Mesenchymal stem cell (in vitro differentiated cells and primary cell): ENCODE data around the gene HNF4A.

ENCODE experiments used
- DNase-seq: peaks from one replicate; pipeline ENCODE4 v3.0.0-alpha.2; 2013
- H2AFZ ChIP-seq: one replicate; pipeline ENCODE4 v1.6.1; 2013; ENCODE audit warnings: low read depth, mild to moderate bottlenecking, control low read depth, inconsistent platforms, low read length, moderate library complexity
- H2AK5ac ChIP-seq: 2 replicates; pipeline ENCODE4 v1.6.1; 2013; ENCODE audit warnings: low read length, moderate library complexity, mild to moderate bottlenecking, inconsistent platforms; ENCODE audit not compliant: severe bottlenecking
- H2BK120ac ChIP-seq: one replicate; pipeline ENCODE4 v1.6.1; 2013; ENCODE audit warnings: low read depth, mild to moderate bottlenecking, inconsistent platforms, low read length, moderate library complexity
- H2BK12ac ChIP-seq, 2 experiments: one replicate each; pipeline ENCODE4 v1.6.1; 2013; ENCODE audit warnings: inconsistent platforms in 2 of 2, low read length in 2 of 2, mild to moderate bottlenecking in 2 of 2, moderate library complexity in 2 of 2, control low read depth in 1 of 2
- H2BK15ac ChIP-seq: one replicate; pipeline ENCODE4 v1.6.1; 2013; ENCODE audit warnings: mild to moderate bottlenecking, low read depth, inconsistent platforms; ENCODE audit not compliant: poor library complexity, severe bottlenecking
- H2BK5ac ChIP-seq: 2 replicates; pipeline ENCODE4 v1.6.1; 2013; ENCODE audit warnings: low read depth, mild to moderate bottlenecking, low read length, control low read depth, inconsistent platforms; ENCODE audit not compliant: poor library complexity, severe bottlenecking
- H3K14ac ChIP-seq, 2 experiments: one replicate each; pipeline ENCODE4 v1.6.1; 2013; ENCODE audit warnings: inconsistent platforms in 2 of 2, low read length in 2 of 2, control low read depth in 1 of 2, mild to moderate bottlenecking in 1 of 2, moderate library complexity in 1 of 2
- H3K18ac ChIP-seq, 2 experiments: one replicate each; pipeline ENCODE4 v1.6.1; 2013; ENCODE audit warnings: inconsistent platforms in 2 of 2, low read length in 2 of 2, control low read depth in 1 of 2, low read depth in 1 of 2, mild to moderate bottlenecking in 1 of 2
- H3K23ac ChIP-seq, 2 experiments: one replicate each; pipeline ENCODE4 v1.6.1; 2013; ENCODE audit warnings: inconsistent platforms in 2 of 2, low read length in 2 of 2, mild to moderate bottlenecking in 2 of 2, moderate library complexity in 2 of 2, control low read depth in 1 of 2
- H3K27ac ChIP-seq: 2 replicates; pipeline ENCODE4 v1.5.1; 2013; ENCODE audit warnings: mild to moderate bottlenecking, moderate library complexity, low read length, control low read depth, inconsistent platforms; ENCODE audit not compliant: poor library complexity, severe bottlenecking
- H3K27me3 ChIP-seq, 2 experiments: 2 replicates each; pipeline versions ENCODE4 v1.6.1 to v1.7.0; 2013; ENCODE audit warnings: low read length in 2 of 2, mild to moderate bottlenecking in 2 of 2, moderate library complexity in 2 of 2, control low read depth in 1 of 2, inconsistent platforms in 1 of 2; ENCODE audit not compliant: control insufficient read depth in 1 of 2, insufficient read depth in 1 of 2
- H3K36me3 ChIP-seq, 2 experiments: 2 replicates each; pipeline versions ENCODE4 v1.6.1 to v1.7.0; 2013; ENCODE audit warnings: low read length in 2 of 2, control low read depth in 1 of 2, inconsistent platforms in 1 of 2, low read depth in 1 of 2, mild to moderate bottlenecking in 1 of 2; ENCODE audit not compliant: insufficient read depth in 2 of 2, control insufficient read depth in 1 of 2
- H3K4ac ChIP-seq, 2 experiments: one replicate each; pipeline ENCODE4 v1.6.1; 2013; ENCODE audit warnings: inconsistent platforms in 2 of 2, low read length in 2 of 2, mild to moderate bottlenecking in 2 of 2, moderate library complexity in 2 of 2, control low read depth in 1 of 2, low read depth in 1 of 2
- H3K4me1 ChIP-seq: 2 replicates; pipeline ENCODE4 v1.6.1; 2013; ENCODE audit warnings: low read depth, low read length, control low read depth; ENCODE audit not compliant: control insufficient read depth, insufficient read depth
- H3K4me2 ChIP-seq: 2 replicates; pipeline ENCODE4 v1.6.1; 2013; ENCODE audit warnings: low read length, mild to moderate bottlenecking, inconsistent platforms; ENCODE audit not compliant: poor library complexity, severe bottlenecking
- H3K4me3 ChIP-seq, 2 experiments: 2 replicates each; pipeline versions ENCODE4 v1.5.1 to v1.7.0; 2013; ENCODE audit warnings: low read length in 2 of 2, mild to moderate bottlenecking in 2 of 2, control low read depth in 1 of 2, low read depth in 1 of 2; ENCODE audit not compliant: insufficient read depth in 1 of 2
- H3K79me1 ChIP-seq: replicated peaks from 2 replicates; pipeline ENCODE4 v1.6.1; 2013; ENCODE audit warnings: mild to moderate bottlenecking, control low read depth, low read length, inconsistent platforms; ENCODE audit not compliant: poor library complexity, severe bottlenecking
- H3K9ac ChIP-seq: 2 replicates; pipeline ENCODE4 v1.7.0; 2013; ENCODE audit warnings: mild to moderate bottlenecking, low read length, moderate library complexity
- H3K9me3 ChIP-seq: 2 replicates; pipeline ENCODE4 v1.7.0; 2013; ENCODE audit warnings: mild to moderate bottlenecking, low read length; ENCODE audit not compliant: control insufficient read depth
- H4K8ac ChIP-seq: one replicate; pipeline ENCODE4 v1.6.1; 2013; ENCODE audit warnings: inconsistent platforms, mild to moderate bottlenecking, low read length, moderate library complexity
- H4K91ac ChIP-seq: one replicate; pipeline ENCODE4 v1.6.1; 2013; ENCODE audit warnings: mild to moderate bottlenecking, low read length, inconsistent platforms
- WGBS: methylation state at CpG from one replicate; pipeline ENCODE4 v1.1.7; 2013; ENCODE audit warnings: mixed read lengths; 5-methylcytosine and 5-hydroxymethylcytosine counted together

The HNF4A gene

GRCh38 chr20:44334306-44334705 is 21.2 kb upstream of the HNF4A start:
- Histone ChIP-seq H2BK12ac (no peak overlapping the region), H3K9ac (no peak overlapping the region), H2AFZ (no peak overlapping the region), H4K91ac (no peak overlapping the region), H3K79me1 (no peaks in the 10 kb centered on the region), H3K9me3 (no peaks in the 10 kb centered on the region), H3K36me3 (no peaks in the 10 kb centered on the region), H3K4me1 (peaks cover 7% of the 10 kb centered on the region), H2BK120ac (no peak overlapping the region), H3K4me3 (no peak overlapping the region), H3K4me2 (no peak overlapping the region), H3K23ac (no peak overlapping the region), H2AK5ac (no peak overlapping the region), H2BK15ac (no peak overlapping the region), H3K27ac (no peak overlapping the region), H4K8ac (no peak overlapping the region), H3K27me3 (peaks cover 31 to 71% of the 10 kb centered on the region in 2 experiments), H3K14ac (no peak overlapping the region), H2BK5ac (no peak overlapping the region), H3K18ac (no peak overlapping the region), H3K4ac (no peak overlapping the region)
- DNase-seq = no peak
- WGBS = 55% methylated on average over 7 of the region's 8 CpGs

GRCh38 chr20:44334709-44335108 is 20.8 kb upstream of the HNF4A start:
- H3K36me3 ChIP-seq = no peaks in the 10 kb centered on the region
- no peak overlapping the region for H2AFZ ChIP-seq
- no peak overlapping the region for H4K8ac ChIP-seq
- no peak overlapping the region for H2BK120ac ChIP-seq
- no peak overlapping the region for H3K4me3 ChIP-seq
- H3K9me3 ChIP-seq = no peaks in the 10 kb centered on the region
- H3K79me1 ChIP-seq = no peaks in the 10 kb centered on the region
- 78% methylated on average over 4 of the region's 4 CpGs for WGBS
- H3K18ac ChIP-seq = no peak overlapping the region
- H2BK15ac ChIP-seq = no peak overlapping the region
- no peak overlapping the region for H2BK5ac ChIP-seq
- H3K27me3 ChIP-seq = peaks cover 31 to 68% of the 10 kb centered on the region in 2 experiments
- H3K4me1 ChIP-seq = peaks cover 7% of the 10 kb centered on the region
- H2BK12ac ChIP-seq = no peak overlapping the region
- H3K4ac ChIP-seq = no peak overlapping the region
- DNase-seq = no peak
- H2AK5ac ChIP-seq = no peak overlapping the region
- no peak overlapping the region for H3K4me2 ChIP-seq
- H3K9ac ChIP-seq = no peak overlapping the region
- H3K27ac ChIP-seq = no peak overlapping the region
- H3K14ac ChIP-seq = no peak overlapping the region
- H4K91ac ChIP-seq = no peak overlapping the region
- no peak overlapping the region for H3K23ac ChIP-seq

- H3K4me1 ChIP-seq = peaks cover 7% of the 10 kb centered on the region
- H3K4ac ChIP-seq = no peak overlapping the region
- no peak for DNase-seq
- H3K14ac ChIP-seq = no peak overlapping the region
- H2AFZ ChIP-seq = no peak overlapping the region
- H2AK5ac ChIP-seq = no peak overlapping the region
- no peaks in the 10 kb centered on the region for H3K36me3 ChIP-seq
- no peak overlapping the region for H4K91ac ChIP-seq
- peaks cover 31 to 65% of the 10 kb centered on the region in 2 experiments for H3K27me3 ChIP-seq
- no peak overlapping the region for H2BK120ac ChIP-seq
- H3K9ac ChIP-seq = no peak overlapping the region
- H3K23ac ChIP-seq = no peak overlapping the region
- no peak overlapping the region for H3K18ac ChIP-seq
- H3K9me3 ChIP-seq = no peaks in the 10 kb centered on the region
- no peak overlapping the region for H3K4me2 ChIP-seq
- H3K27ac ChIP-seq = no peak overlapping the region
- 78% methylated on average over 2 of the region's 2 CpGs for WGBS
- H4K8ac ChIP-seq = no peak overlapping the region
- H2BK12ac ChIP-seq = no peak overlapping the region
- no peaks in the 10 kb centered on the region for H3K79me1 ChIP-seq
- H2BK15ac ChIP-seq = no peak overlapping the region
- H2BK5ac ChIP-seq = no peak overlapping the region
- no peak overlapping the region for H3K4me3 ChIP-seq
Measured at GRCh38 chr20:44335675-44336074, 19.8 kb upstream of the HNF4A start.

- Histone ChIP-seq H3K4me1 (peaks cover 7% of the 10 kb centered on the region), H3K23ac (no peak overlapping the region), H3K27me3 (peaks cover 31 to 66% of the 10 kb centered on the region in 2 experiments), H4K91ac (no peak overlapping the region), H2AFZ (no peak overlapping the region), H3K27ac (no peak overlapping the region), H2BK5ac (no peak overlapping the region), H3K36me3 (no peaks in the 10 kb centered on the region), H3K79me1 (no peaks in the 10 kb centered on the region), H3K14ac (no peak overlapping the region), H2BK120ac (no peak overlapping the region), H2BK15ac (no peak overlapping the region), H3K9me3 (no peaks in the 10 kb centered on the region), H3K4me3 (no peak overlapping the region), H3K9ac (no peak overlapping the region), H2BK12ac (no peak overlapping the region), H3K4ac (no peak overlapping the region), H4K8ac (no peak overlapping the region), H3K4me2 (no peak overlapping the region), H2AK5ac (no peak overlapping the region), H3K18ac (no peak overlapping the region)
- DNase-seq = no peak
- 23% methylated on average over 15 of the region's 15 CpGs for WGBS
Measured at GRCh38 chr20:44336086-44336485, 19.4 kb upstream of the HNF4A start.
